A673 (cell line): ENCODE measurements around the gene CDYL2. TPM values are rescaled to one million over a fixed set of nuclear protein-coding genes. Genes with fewer than 3 reads are reported as not detected.

Source experiments
- BruUV-seq: library from RNA; stranded (reverse); fragments of 400-500 nt; replicated peaks from 2 replicates; lab custom pipeline; 2021; lab: Mats Ljungman, UMichigan
- CTCF ChIA-PET: fragments of 300-600 bp; sonication (Branson Sonifier 250); formaldehyde crosslinking; loops from one replicate; lab custom pipeline; 2022; ENCODE audit warnings: antibody characterized with exemption; lab: Charles Lee
- POLR2A ChIA-PET: fragments of 300-600 bp; sonication (Branson Sonifier 250); formaldehyde crosslinking; loops from one replicate; lab custom pipeline; 2022; ENCODE audit warnings: antibody characterized with exemption; ENCODE audit not compliant: low non-redundant PET; lab: Charles Lee
- DNase-seq: peaks from one replicate; pipeline ENCODE4 v3.0.0-alpha.2; 2015; ENCODE audit warnings: low spot score
- H3K27ac ChIP-seq: fragments of 200-600 bp; sonication (generic); 2 replicates; pipeline ENCODE4 v1.5.1; 2016; ENCODE audit warnings: mixed run types, low read depth, mild to moderate bottlenecking, mixed read lengths, antibody characterized with exemption, low read length; ENCODE audit not compliant: poor library complexity, severe bottlenecking
- H3K27me3 ChIP-seq: fragments of 200-600 bp; sonication (generic); replicated peaks from 2 replicates; pipeline ENCODE4 v1.6.1; 2017; ENCODE audit warnings: mixed run types, low read depth, mild to moderate bottlenecking, mixed read lengths, antibody characterized with exemption, low read length; ENCODE audit not compliant: insufficient read depth, poor library complexity
- H3K36me3 ChIP-seq: fragments of 200-600 bp; sonication (generic); 2 replicates; pipeline ENCODE4 v1.6.1; 2016; ENCODE audit warnings: mixed run types, mild to moderate bottlenecking, mixed read lengths, antibody characterized with exemption, low read length; ENCODE audit not compliant: insufficient read depth, poor library complexity, severe bottlenecking
- H3K4me1 ChIP-seq: fragments of 200-600 bp; sonication (generic); 2 replicates; pipeline ENCODE4 v1.6.1; 2017; ENCODE audit warnings: mixed run types, mild to moderate bottlenecking, mixed read lengths, antibody characterized with exemption, low read length; ENCODE audit not compliant: insufficient read depth, poor library complexity, severe bottlenecking
- H3K4me3 ChIP-seq: fragments of 200-600 bp; sonication (generic); 2 replicates; pipeline ENCODE4 v1.5.1; 2016; ENCODE audit warnings: low read depth, mixed run types, mild to moderate bottlenecking, mixed read lengths, low read length; ENCODE audit not compliant: poor library complexity, severe bottlenecking
- H3K9me3 ChIP-seq: fragments of 200-600 bp; sonication (generic); 2 replicates; pipeline ENCODE4 v1.6.1; 2016; ENCODE audit warnings: mixed run types, low read depth, mild to moderate bottlenecking, mixed read lengths, antibody characterized with exemption, low read length; ENCODE audit not compliant: poor library complexity, severe bottlenecking
- CTCF ChIP-seq: fragments of 300-800, 200-600 bp; sonication (generic); conservative IDR thresholded peaks from 2 replicates; pipeline ENCODE4 v1.5.1; 2017; ENCODE audit warnings: low read depth, mild to moderate bottlenecking, antibody characterized with exemption, low read length, moderate library complexity, mixed read lengths
- EZH2 ChIP-seq: fragments of 200-600 bp; sonication (generic); IDR thresholded peaks from 2 replicates; pipeline ENCODE4 v1.6.1; 2017; ENCODE audit warnings: borderline replicate concordance, low read depth, mild to moderate bottlenecking, mixed read lengths, antibody characterized with exemption, low read length; ENCODE audit not compliant: poor library complexity, severe bottlenecking
- intact Hi-C: fragments of 100-400 bp; cut with micrococcal nuclease; formaldehyde crosslinking; loops from one replicate; pipeline ENCODE4 v1.10.0; 2022; ENCODE audit not compliant: unreplicated experiment
- total RNA-seq: library from RNA; stranded (reverse); gene quantifications from 2 replicates; pipeline ENCODE4 v1.2.3, GENCODE V29; 2021

The CDYL2 gene
- total RNA-seq, 1 experiment from 2014 or later, result 0.64 TPM

DNA sequence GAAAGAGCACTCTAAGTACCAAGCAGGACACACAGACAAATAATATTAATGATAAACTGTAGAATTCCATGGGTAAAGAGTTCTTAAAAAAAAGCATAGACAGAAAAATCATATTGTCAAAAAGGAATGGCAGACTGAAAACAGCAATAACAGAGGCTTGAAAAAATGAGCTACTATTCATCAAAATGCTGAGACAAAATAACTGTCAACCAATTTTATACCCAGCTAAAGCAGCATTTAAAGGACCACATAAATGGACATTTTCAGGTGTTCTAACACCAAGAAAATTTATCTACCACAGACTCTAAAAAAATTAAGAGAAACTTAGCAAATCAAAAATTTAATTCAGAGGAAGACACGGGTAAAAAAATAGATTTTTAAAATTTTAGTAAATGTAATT lies 144.5 kb downstream of the CDYL2 start:
- H3K36me3 ChIP-seq, result no peaks in the 10 kb centered on the region
- no peak for DNase-seq
- no peak for TF ChIP-seq CTCF
- no peak for TF ChIP-seq EZH2
- peaks cover 3% of the 10 kb centered on the region for H3K27me3 ChIP-seq
- ChIA-PET POLR2A (no interaction called here), CTCF (no interaction called here)
- intact Hi-C loops, result no loop called here
- no peaks in the 10 kb centered on the region for H3K9me3 ChIP-seq
- no peaks in the 10 kb centered on the region for H3K4me1 ChIP-seq
- BruUV-seq, result no TSS peak
- no peak overlapping the region for H3K27ac ChIP-seq
- no peak overlapping the region for H3K4me3 ChIP-seq

GRCh38 chr16:80656711-80657150 lies 147.7 kb downstream of the CDYL2 start:
- ChIA-PET CTCF (no interaction called here), POLR2A (no interaction called here)
- H3K4me3 ChIP-seq, result no peak overlapping the region
- H3K9me3 ChIP-seq, result no peaks in the 10 kb centered on the region
- intact Hi-C loops, result no loop called here
- no peaks in the 10 kb centered on the region for H3K36me3 ChIP-seq
- TF ChIP-seq CTCF, result no peak
- TF ChIP-seq EZH2, result no peak
- H3K4me1 ChIP-seq, result no peaks in the 10 kb centered on the region
- BruUV-seq, result no TSS peak
- no peaks in the 10 kb centered on the region for H3K27me3 ChIP-seq
- no peak for DNase-seq
- H3K27ac ChIP-seq, result no peak overlapping the region

GRCh38 chr16:80656161-80656560 lies 148.2 kb downstream of the CDYL2 start:
- intact Hi-C loops, result no loop called here

More at GRCh38 chr16:80656161-80656560, 148.2 kb downstream of the CDYL2 start:
- H3K36me3 ChIP-seq, result no peaks in the 10 kb centered on the region
- no peak overlapping the region for H3K27ac ChIP-seq
- ChIA-PET CTCF (no interaction called here), POLR2A (no interaction called here)
- no peaks in the 10 kb centered on the region for H3K4me1 ChIP-seq
- TF ChIP-seq CTCF, result no peak
- TF ChIP-seq EZH2, result no peak
- no peak overlapping the region for H3K4me3 ChIP-seq
- no peaks in the 10 kb centered on the region for H3K9me3 ChIP-seq
- no peak for DNase-seq
- no TSS peak for BruUV-seq
- H3K27me3 ChIP-seq, result no peaks in the 10 kb centered on the region
